SK-N-SH (cell line): ENCODE data around the gene STK31. TPM values are rescaled to one million over a fixed set of nuclear protein-coding genes. Genes with fewer than 3 reads are reported as not detected.

Source experiments
- CTCF ChIA-PET: fragments of 300-600, 350-600 bp; formaldehyde crosslinking; extraction: SDS; loops from one replicate; lab custom pipeline; 2021; lab: Yijun Ruan, JAX
- POLR2A ChIA-PET: fragments of 350-600 bp; sonication (Branson Sonifier 250); formaldehyde crosslinking; extraction: SDS; loops from one replicate; lab custom pipeline; 2020; ENCODE audit warnings: antibody characterized with exemption, inconsistent platforms; lab: Yijun Ruan, JAX
- DNase-seq: peaks from one replicate; pipeline ENCODE4 v3.0.0; 2012
- H2AFZ ChIP-seq: fragments of 200-600 bp; sonication (generic); 2 replicates; pipeline ENCODE4 v1.8.1; 2016; ENCODE audit warnings: antibody characterized with exemption, mild to moderate bottlenecking, low read depth
- H3F3A ChIP-seq: fragments of 200-600 bp; sonication (generic); replicated peaks from 2 replicates; pipeline ENCODE3; 2016; ENCODE audit warnings: antibody characterized with exemption, mild to moderate bottlenecking; ENCODE audit not compliant: insufficient read depth
- H3K27ac ChIP-seq, 2 experiments: fragments of 200-500 bp in 1 of 2; fragments of 200-600 bp in 1 of 2; sonication (Bioruptor generic) in 1 of 2; sonication (generic), shearing (Covaris generic) in 1 of 2; 2 replicates each; pipeline versions ENCODE4 v1.5.1 to v1.6.1; 2014 to 2016; ENCODE audit warnings: low read depth in 2 of 2, inconsistent platforms in 1 of 2, low read length in 1 of 2, mild to moderate bottlenecking in 1 of 2, mixed read lengths in 1 of 2
- H3K27me3 ChIP-seq: fragments of 200-600 bp; sonication (generic), shearing (Covaris generic); 2 replicates; pipeline ENCODE4 v1.6.1; 2016; ENCODE audit warnings: mixed run types; ENCODE audit not compliant: insufficient read depth
- H3K36me3 ChIP-seq, 2 experiments: fragments of 200-500 bp in 1 of 2; fragments of 200-600 bp in 1 of 2; sonication (Bioruptor generic) in 1 of 2; sonication (generic) in 1 of 2; replicated peaks in 1 of 2; 2 replicates each; pipeline versions ENCODE3 to v1.5.1; 2014 to 2016; ENCODE audit warnings: low read length in 1 of 2, mild to moderate bottlenecking in 1 of 2; ENCODE audit not compliant: insufficient read depth in 2 of 2, control insufficient read depth in 1 of 2
- H3K4me1 ChIP-seq, 2 experiments: fragments of 200-500 bp in 1 of 2; fragments of 200-600 bp in 1 of 2; sonication (Bioruptor generic) in 1 of 2; sonication (generic), shearing (Covaris generic) in 1 of 2; 2 replicates each; pipeline versions ENCODE4 v1.5.1 to v1.6.1; 2014 to 2016; ENCODE audit warnings: low read depth in 1 of 2, low read length in 1 of 2, mixed run types in 1 of 2; ENCODE audit not compliant: insufficient read depth in 2 of 2, control insufficient read depth in 1 of 2
- H3K4me2 ChIP-seq: fragments of 200-600 bp; sonication (generic), shearing (Covaris generic); 2 replicates; pipeline ENCODE4 v1.6.1; 2017; ENCODE audit warnings: mixed run types
- H3K4me3 ChIP-seq, 2 experiments: fragments of 200-500 bp in 1 of 2; fragments of 200-600 bp in 1 of 2; sonication (Bioruptor generic) in 1 of 2; sonication (generic), shearing (Covaris generic) in 1 of 2; 2 replicates each; pipeline versions ENCODE4 v1.5.1 to v1.8.1; 2014 to 2016; ENCODE audit warnings: low read depth in 2 of 2, inconsistent platforms in 1 of 2, low read length in 1 of 2, mild to moderate bottlenecking in 1 of 2, mixed read lengths in 1 of 2, moderate library complexity in 1 of 2
- H3K79me2 ChIP-seq: fragments of 200-600 bp; sonication (generic); 2 replicates; pipeline ENCODE4 v1.8.1; 2017; ENCODE audit warnings: mild to moderate bottlenecking; ENCODE audit not compliant: insufficient read depth
- H3K9ac ChIP-seq: fragments of 200-600 bp; sonication (generic); 2 replicates; pipeline ENCODE4 v1.6.1; 2017; ENCODE audit warnings: mixed run types
- H3K9me2 ChIP-seq: fragments of 200-600 bp; sonication (generic); 2 replicates; pipeline ENCODE4 v1.6.1; 2017; ENCODE audit warnings: mixed run types
- H3K9me3 ChIP-seq: fragments of 200-600 bp; sonication (generic); 2 replicates; pipeline ENCODE4 v1.6.1; 2017; ENCODE audit warnings: mixed run types, mild to moderate bottlenecking, moderate library complexity
- H4K20me1 ChIP-seq: fragments of 200-600 bp; sonication (generic); 2 replicates; pipeline ENCODE4 v1.6.1; 2017; ENCODE audit warnings: mild to moderate bottlenecking, mixed run types; ENCODE audit not compliant: insufficient read depth
- ELF1 ChIP-seq: IDR thresholded peaks from 2 replicates; pipeline ENCODE4 v1.4.0; 2012
- EP300 ChIP-seq, 2 experiments: IDR thresholded peaks; 2 replicates each; pipeline versions ENCODE4 v1.4.0 to v1.6.1; 2012; ENCODE audit warnings: borderline replicate concordance in 1 of 2, low read depth in 1 of 2, low read length in 1 of 2
- EZH2phosphoT487 ChIP-seq: fragments of 200-600 bp; sonication (generic); IDR thresholded peaks from 2 replicates; pipeline ENCODE4 v1.6.1; 2017; ENCODE audit warnings: low read depth, mixed run types, mild to moderate bottlenecking, antibody characterized with exemption, moderate library complexity, borderline replicate concordance
- GABPA ChIP-seq: IDR thresholded peaks from 2 replicates; pipeline ENCODE4 v1.4.0; 2012; ENCODE audit warnings: low read depth, mild to moderate bottlenecking
- GATA2 ChIP-seq: sonication (generic); formaldehyde crosslinking; IDR thresholded peaks from 2 replicates; pipeline ENCODE4 v1.5.0; 2020; ENCODE audit warnings: mild to moderate bottlenecking, missing genetic modification reagents
- MEF2A ChIP-seq: IDR thresholded peaks from 2 replicates; pipeline ENCODE4 v1.4.0; 2012; ENCODE audit warnings: low read depth, borderline replicate concordance
- MXI1 ChIP-seq: IDR thresholded peaks from 2 replicates; pipeline ENCODE4 v1.6.1; 2012; ENCODE audit warnings: mild to moderate bottlenecking, low read depth, low read length, improper control_type of control experiment
- NFIC ChIP-seq: IDR thresholded peaks from 2 replicates; pipeline ENCODE4 v1.4.0; 2012; ENCODE audit warnings: borderline replicate concordance
- NRF1 ChIP-seq: IDR thresholded peaks from 2 replicates; pipeline ENCODE4 v1.6.1; 2012; ENCODE audit warnings: low read depth, mild to moderate bottlenecking, low read length
- POLR2AphosphoS5 ChIP-seq: IDR thresholded peaks from 2 replicates; pipeline ENCODE4 v1.6.1; 2012; ENCODE audit warnings: low read depth, low read length
- TAF1 ChIP-seq: IDR thresholded peaks from 2 replicates; pipeline ENCODE4 v1.6.1; 2012; ENCODE audit warnings: low read depth, mild to moderate bottlenecking, low read length, moderate library complexity, borderline replicate concordance
- TCF12 ChIP-seq: IDR thresholded peaks from 2 replicates; pipeline ENCODE4 v1.4.0; 2012
- TEAD4 ChIP-seq: IDR thresholded peaks from 2 replicates; pipeline ENCODE4 v1.4.0; 2012; ENCODE audit warnings: mild to moderate bottlenecking, borderline replicate concordance; ENCODE audit not compliant: insufficient read depth
- WGBS: methylation state at CpG from one replicate; pipeline ENCODE4 v1.1.6; 2017; ENCODE audit warnings: low lambda C conversion rate; 5-methylcytosine and 5-hydroxymethylcytosine counted together
- polyA plus RNA-seq, 3 experiments: library from polyadenylated mRNA; depleted of rRNA; stranded (reverse); fragments of >200 nt; gene quantifications; 2 replicates each; pipeline ENCODE4 v1.2.3, GENCODE V29; 2012
- TF ChIP-seq, protein P1 (sequence below): IDR thresholded peaks from 2 replicates; pipeline ENCODE4; 2012
- TF ChIP-seq, protein P2 (sequence below): fragments of 150-350 bp; IDR thresholded peaks from 2 replicates; pipeline ENCODE4 v1.6.1; 2017; ENCODE audit warnings: antibody characterized with exemption, low read length, low read depth, borderline replicate concordance
- TF ChIP-seq, protein P3 (sequence below): fragments of 150-350 bp; IDR thresholded peaks from 2 replicates; pipeline ENCODE4 v1.6.1; 2016; ENCODE audit warnings: mild to moderate bottlenecking, low read depth, low read length

The STK31 gene
- polyA plus RNA-seq, 1 of the 3 experiments (the other 2 are of a cell fraction), result 0.02 TPM

DNA sequence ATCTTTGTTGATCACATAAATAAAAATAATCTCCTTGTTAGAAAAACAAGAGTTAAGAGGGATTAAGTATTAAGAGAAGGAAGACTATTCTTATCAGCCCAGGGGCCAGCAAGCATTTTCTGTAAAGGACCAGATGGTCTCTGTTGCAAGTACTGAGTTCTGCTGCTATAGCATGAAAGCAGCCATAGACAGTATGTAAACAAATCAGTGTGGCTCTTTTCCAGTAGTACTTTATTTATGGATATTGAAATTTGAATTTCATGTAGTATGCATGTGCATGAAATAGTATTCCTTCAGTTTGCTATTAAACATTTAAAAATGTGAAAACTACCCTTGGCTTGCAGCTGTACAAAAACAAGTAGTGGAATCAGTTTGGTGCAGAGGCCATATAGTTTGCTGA lies 81.7 kb downstream of the STK31 start:
- no peak overlapping the region for H3K9ac ChIP-seq
- H3K36me3 ChIP-seq, result no peaks in the 10 kb centered on the region
- ChIA-PET POLR2A (interaction anchor here (0.6 kb wide), 1 partner anchor 1412 kb away, joined by 3 read pairs; no protein-coding TSS in a partner anchor), CTCF (interaction anchor here (1.7 kb wide), 1 partner anchor 10 kb away, joined by 4 read pairs; no protein-coding TSS in a partner anchor)
- H2AFZ ChIP-seq, result no peak overlapping the region
- H3K9me3 ChIP-seq, result no peaks in the 10 kb centered on the region
- H3K27me3 ChIP-seq, result no peaks in the 10 kb centered on the region
- no peaks in the 10 kb centered on the region for H4K20me1 ChIP-seq
- H3K4me2 ChIP-seq, result no peak overlapping the region
- no peak for DNase-seq
- no peaks in the 10 kb centered on the region for H3K79me2 ChIP-seq
- H3K4me1 ChIP-seq, result no peaks in the 10 kb centered on the region
- TF ChIP-seq GATA2 (CRISPR knock-in tag) (no peak), NFIC (no peak), MXI1 (no peak), POLR2AphosphoS5 (no peak), EZH2phosphoT487 (no peak), ELF1 (no peak), TCF12 (no peak), TEAD4 (no peak), EP300 (IDR thresholded peaks at IDR 0.05; ENCODE audit: borderline replicate concordance in 1 of 2, low read depth in 1 of 2, low read length in 1 of 2) (no peak), GABPA (no peak), NRF1 (no peak)
- TF ChIP-seq, protein P1, sequence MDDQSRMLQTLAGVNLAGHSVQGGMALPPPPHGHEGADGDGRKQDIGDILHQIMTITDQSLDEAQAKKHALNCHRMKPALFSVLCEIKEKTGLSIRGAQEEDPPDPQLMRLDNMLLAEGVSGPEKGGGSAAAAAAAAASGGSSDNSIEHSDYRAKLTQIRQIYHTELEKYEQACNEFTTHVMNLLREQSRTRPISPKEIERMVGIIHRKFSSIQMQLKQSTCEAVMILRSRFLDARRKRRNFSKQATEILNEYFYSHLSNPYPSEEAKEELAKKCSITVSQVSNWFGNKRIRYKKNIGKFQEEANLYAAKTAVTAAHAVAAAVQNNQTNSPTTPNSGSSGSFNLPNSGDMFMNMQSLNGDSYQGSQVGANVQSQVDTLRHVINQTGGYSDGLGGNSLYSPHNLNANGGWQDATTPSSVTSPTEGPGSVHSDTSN, result no peak
- TF ChIP-seq, protein P2, sequence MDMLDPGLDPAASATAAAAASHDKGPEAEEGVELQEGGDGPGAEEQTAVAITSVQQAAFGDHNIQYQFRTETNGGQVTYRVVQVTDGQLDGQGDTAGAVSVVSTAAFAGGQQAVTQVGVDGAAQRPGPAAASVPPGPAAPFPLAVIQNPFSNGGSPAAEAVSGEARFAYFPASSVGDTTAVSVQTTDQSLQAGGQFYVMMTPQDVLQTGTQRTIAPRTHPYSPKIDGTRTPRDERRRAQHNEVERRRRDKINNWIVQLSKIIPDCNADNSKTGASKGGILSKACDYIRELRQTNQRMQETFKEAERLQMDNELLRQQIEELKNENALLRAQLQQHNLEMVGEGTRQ, result no peak
- TF ChIP-seq, protein P3, sequence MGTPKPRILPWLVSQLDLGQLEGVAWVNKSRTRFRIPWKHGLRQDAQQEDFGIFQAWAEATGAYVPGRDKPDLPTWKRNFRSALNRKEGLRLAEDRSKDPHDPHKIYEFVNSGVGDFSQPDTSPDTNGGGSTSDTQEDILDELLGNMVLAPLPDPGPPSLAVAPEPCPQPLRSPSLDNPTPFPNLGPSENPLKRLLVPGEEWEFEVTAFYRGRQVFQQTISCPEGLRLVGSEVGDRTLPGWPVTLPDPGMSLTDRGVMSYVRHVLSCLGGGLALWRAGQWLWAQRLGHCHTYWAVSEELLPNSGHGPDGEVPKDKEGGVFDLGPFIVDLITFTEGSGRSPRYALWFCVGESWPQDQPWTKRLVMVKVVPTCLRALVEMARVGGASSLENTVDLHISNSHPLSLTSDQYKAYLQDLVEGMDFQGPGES, result no peak
- no peak overlapping the region for H3K27ac ChIP-seq
- H3K9me2 ChIP-seq, result no peaks in the 10 kb centered on the region; the same call in 1 of the 2 replicates
- no peaks in the 10 kb centered on the region for H3F3A ChIP-seq
- H3K4me3 ChIP-seq, result no peak overlapping the region

DNA sequence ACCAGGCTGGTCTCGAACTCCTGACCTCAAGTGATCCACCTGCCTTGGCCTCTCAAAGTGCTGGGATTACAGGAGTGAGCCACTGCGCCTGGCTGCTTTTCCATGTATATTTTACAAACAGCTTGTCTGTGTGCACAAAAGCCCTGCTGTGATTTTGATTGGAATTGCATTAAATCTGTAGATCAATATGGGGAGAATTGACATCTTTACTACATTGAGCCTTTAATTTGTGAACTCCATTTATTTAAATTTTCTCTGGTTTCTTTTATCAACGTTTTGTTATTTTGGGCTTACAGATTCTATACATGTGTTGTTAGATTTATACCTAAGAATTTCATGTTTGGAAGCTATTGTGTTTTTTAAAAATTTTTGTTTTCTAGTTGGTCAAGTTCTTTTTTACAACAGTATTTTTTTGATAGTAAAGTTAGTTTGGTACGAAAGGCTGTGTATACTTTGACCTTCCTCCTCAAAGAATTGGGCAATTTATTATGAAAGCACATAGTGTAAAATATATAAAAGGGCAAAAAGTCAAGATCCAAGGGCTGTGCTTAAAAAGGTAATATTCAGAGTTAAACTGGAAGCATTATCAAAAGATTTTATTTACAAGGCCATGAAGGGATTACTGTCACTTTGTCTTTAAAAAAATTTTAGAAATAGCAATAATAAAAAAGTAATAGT lies 92.8 kb downstream of the STK31 start:
- Histone ChIP-seq H3K4me2 (no peak overlapping the region), H3K27me3 (no peaks in the 10 kb centered on the region), H3K36me3 (no peaks in the 10 kb centered on the region), H3K27ac (no peak overlapping the region), H3K4me1 (no peaks in the 10 kb centered on the region), H4K20me1 (no peaks in the 10 kb centered on the region), H3F3A (no peaks in the 10 kb centered on the region), H3K9me3 (no peaks in the 10 kb centered on the region), H2AFZ (no peak overlapping the region), H3K79me2 (no peaks in the 10 kb centered on the region), H3K9me2 (no peaks in the 10 kb centered on the region), H3K9ac (no peak overlapping the region), H3K4me3 (no peak overlapping the region)
- WGBS, result 27% methylated on average over 4 of the region's 4 CpGs
- CTCF ChIA-PET, result interaction anchor here (0.6 kb wide), 1 partner anchor 13 kb away, joined by 3 read pairs; no protein-coding TSS in a partner anchor
- DNase-seq, result no peak
- POLR2A ChIA-PET, result no interaction called here
- TF ChIP-seq TAF1 (no peak), MEF2A (no peak)
- TF ChIP-seq, protein P2, result no peak
